Mesothelial cell of epicardium (in vitro differentiated cells): ENCODE measurements around the gene RAI14. TPM values are rescaled to one million over a fixed set of nuclear protein-coding genes. Genes with fewer than 3 reads are reported as not detected.
A peak's percentile ranks its signal among the peaks of the same experiment; 100 is the strongest.

Experiments used
- DNase-seq, 2 experiments: peaks; one replicate each; pipeline ENCODE4 v3.0.0; 2021; ENCODE audit warnings: low spot score in 2 of 2; ENCODE audit not compliant: unreplicated experiment in 2 of 2
- H3K27ac Mint-ChIP-seq: 2 replicates; pipeline ENCODE4 v1.8.0; 2021; ENCODE audit warnings: mixed read lengths
- H3K27me3 Mint-ChIP-seq: 2 replicates; pipeline ENCODE4 v1.8.0; 2021; ENCODE audit warnings: low read depth, mixed read lengths
- H3K36me3 Mint-ChIP-seq: 2 replicates; pipeline ENCODE4 v1.8.0; 2021; ENCODE audit warnings: mixed read lengths
- H3K4me1 Mint-ChIP-seq: 2 replicates; pipeline ENCODE4 v1.8.0; 2021; ENCODE audit warnings: mixed read lengths
- H3K4me3 Mint-ChIP-seq: 2 replicates; pipeline ENCODE4 v1.8.0; 2021; ENCODE audit warnings: mild to moderate bottlenecking, moderate library complexity, mixed read lengths
- H3K9me3 Mint-ChIP-seq: 2 replicates; pipeline ENCODE4 v1.8.0; 2021; ENCODE audit warnings: mixed read lengths
- total RNA-seq: library from RNA; stranded (reverse); gene quantifications from 3 replicates; pipeline ENCODE4 v1.2.1, GENCODE V29; 2021
- TF ChIP-seq, protein P1 (sequence below): fragments of 200-600 bp; sonication (generic); IDR thresholded peaks from one replicate; pipeline ENCODE4 v1.5.0; 2021; ENCODE audit warnings: antibody characterized with exemption; ENCODE audit not compliant: unreplicated experiment

The RAI14 gene
- total RNA-seq, 1 donor from 2014 or later, result 134 TPM

DNA sequence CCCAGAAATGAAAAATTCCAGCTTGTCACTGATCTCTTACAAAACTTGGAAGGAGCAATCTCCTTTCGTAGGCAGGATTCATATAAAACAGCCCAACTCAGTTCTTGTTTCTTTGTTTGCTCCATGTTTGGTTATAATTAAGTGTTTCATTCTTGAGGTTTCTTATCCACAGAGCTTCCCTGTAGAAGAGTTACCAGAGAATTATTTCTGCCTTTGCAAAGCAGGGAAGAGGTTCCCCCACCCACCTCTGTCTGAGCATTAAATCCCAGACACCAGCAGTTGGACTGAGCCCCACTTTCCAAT is 34.1 kb upstream of the RAI14 start:
- Mint-ChIP-seq H3K9me3 (no peaks in the 10 kb centered on the region), H3K27ac (peak overlapping the region; percentile 83), H3K36me3 (no peaks in the 10 kb centered on the region), H3K4me1 (peaks cover 25% of the 10 kb centered on the region), H3K4me3 (no peak overlapping the region), H3K27me3 (no peaks in the 10 kb centered on the region)
- TF ChIP-seq, protein P1, sequence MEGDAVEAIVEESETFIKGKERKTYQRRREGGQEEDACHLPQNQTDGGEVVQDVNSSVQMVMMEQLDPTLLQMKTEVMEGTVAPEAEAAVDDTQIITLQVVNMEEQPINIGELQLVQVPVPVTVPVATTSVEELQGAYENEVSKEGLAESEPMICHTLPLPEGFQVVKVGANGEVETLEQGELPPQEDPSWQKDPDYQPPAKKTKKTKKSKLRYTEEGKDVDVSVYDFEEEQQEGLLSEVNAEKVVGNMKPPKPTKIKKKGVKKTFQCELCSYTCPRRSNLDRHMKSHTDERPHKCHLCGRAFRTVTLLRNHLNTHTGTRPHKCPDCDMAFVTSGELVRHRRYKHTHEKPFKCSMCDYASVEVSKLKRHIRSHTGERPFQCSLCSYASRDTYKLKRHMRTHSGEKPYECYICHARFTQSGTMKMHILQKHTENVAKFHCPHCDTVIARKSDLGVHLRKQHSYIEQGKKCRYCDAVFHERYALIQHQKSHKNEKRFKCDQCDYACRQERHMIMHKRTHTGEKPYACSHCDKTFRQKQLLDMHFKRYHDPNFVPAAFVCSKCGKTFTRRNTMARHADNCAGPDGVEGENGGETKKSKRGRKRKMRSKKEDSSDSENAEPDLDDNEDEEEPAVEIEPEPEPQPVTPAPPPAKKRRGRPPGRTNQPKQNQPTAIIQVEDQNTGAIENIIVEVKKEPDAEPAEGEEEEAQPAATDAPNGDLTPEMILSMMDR, result no peak
- DNase-seq, result no peak

DNA sequence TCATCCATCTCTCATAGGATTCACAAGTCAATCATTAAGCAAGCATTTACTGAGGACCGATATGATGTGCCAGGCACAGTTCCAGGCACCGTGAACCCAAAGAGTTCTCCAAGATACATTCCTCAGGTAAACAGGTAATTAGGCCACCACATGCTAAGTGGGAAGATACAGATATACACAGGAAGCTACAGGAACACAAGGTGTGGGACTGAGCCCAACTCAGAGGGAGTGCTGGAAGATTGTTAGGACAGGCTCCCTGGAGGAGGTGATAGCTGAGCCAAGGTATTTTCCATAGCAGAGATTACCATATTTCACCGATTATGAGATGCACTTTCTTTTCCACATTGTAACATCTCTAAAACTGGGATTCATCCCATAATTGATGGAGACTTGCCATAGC is 31.4 kb upstream of the RAI14 start:
- no peaks in the 10 kb centered on the region for H3K27me3 Mint-ChIP-seq
- no peaks in the 10 kb centered on the region for H3K9me3 Mint-ChIP-seq
- peaks cover 27% of the 10 kb centered on the region for H3K4me1 Mint-ChIP-seq
- no peak overlapping the region for H3K27ac Mint-ChIP-seq
- H3K4me3 Mint-ChIP-seq, result no peak overlapping the region
- H3K36me3 Mint-ChIP-seq, result no peaks in the 10 kb centered on the region
- DNase-seq, result no peak
- TF ChIP-seq, protein P1, result no peak

DNA sequence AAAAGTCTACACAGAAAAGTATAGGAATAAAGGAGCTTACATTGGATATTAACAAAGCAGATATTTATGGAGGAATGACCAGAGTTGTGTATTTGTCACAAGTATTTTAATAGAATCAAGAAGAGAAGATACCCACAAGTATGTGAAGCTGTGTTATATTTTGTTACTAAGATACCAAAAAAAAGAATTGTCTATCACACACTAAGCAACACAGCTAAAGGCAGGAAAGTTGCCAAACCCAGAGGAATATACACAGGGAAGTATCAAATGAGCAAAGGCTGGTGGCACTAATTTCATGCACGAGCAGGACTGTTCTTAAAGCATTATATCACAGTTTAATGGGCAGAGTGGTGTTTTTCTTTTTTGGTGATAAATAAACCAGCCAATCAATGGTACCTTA is 30.9 kb upstream of the RAI14 start:
- Mint-ChIP-seq H3K27me3 (no peaks in the 10 kb centered on the region), H3K9me3 (no peaks in the 10 kb centered on the region), H3K4me1 (peaks cover 27% of the 10 kb centered on the region), H3K4me3 (no peak overlapping the region), H3K36me3 (no peaks in the 10 kb centered on the region), H3K27ac (no peak overlapping the region)
- DNase-seq, result no peak
- TF ChIP-seq, protein P1, result no peak

DNA sequence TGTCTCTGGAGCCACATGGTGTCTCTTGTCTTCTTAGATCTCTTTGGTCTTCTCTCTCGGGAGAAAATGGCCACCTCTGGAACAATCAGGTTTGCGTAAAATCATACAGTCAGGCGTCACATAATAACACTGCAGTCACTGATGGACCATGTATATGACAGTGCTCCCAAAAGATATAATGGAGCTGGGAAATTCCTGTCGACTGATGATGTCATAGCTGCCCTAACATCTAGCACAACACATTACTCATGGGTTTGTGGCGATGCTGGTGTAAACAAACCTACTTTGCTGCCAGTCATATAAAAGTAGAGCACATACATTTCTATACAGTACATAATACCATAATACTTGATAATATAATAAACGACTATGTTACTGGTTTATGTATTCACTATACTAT is 30.1 kb upstream of the RAI14 start:
- Mint-ChIP-seq H3K27me3 (no peaks in the 10 kb centered on the region), H3K27ac (no peak overlapping the region), H3K4me3 (no peak overlapping the region), H3K4me1 (peaks cover 27% of the 10 kb centered on the region), H3K9me3 (peaks cover 7% of the 10 kb centered on the region), H3K36me3 (no peaks in the 10 kb centered on the region)
- DNase-seq, result no peak
- TF ChIP-seq, protein P1, result no peak

DNA sequence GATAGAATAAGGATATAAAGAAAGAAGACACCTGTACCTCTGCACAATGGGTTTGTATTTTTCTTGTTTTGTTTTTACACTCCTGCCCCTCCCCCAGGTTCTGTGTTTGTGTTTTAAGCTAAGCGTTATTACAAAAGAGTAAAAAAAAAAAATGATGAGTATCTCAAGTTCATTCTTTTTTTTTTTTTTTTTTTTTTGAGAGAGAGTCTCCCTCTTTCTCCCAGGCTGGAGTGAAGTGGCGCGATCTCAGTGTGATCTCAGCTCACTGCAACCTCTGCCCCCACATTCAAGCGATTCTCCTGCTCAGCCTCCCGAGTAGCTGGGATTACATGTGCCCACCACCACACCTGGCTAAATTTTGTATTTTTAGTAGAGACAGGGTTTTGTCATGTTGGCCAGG is 29.4 kb upstream of the RAI14 start:
- Mint-ChIP-seq H3K27ac (no peak overlapping the region), H3K4me1 (peaks cover 23% of the 10 kb centered on the region), H3K9me3 (peaks cover 13% of the 10 kb centered on the region), H3K36me3 (no peaks in the 10 kb centered on the region), H3K27me3 (no peaks in the 10 kb centered on the region), H3K4me3 (no peak overlapping the region)
- TF ChIP-seq, protein P1, result no peak
- no peak for DNase-seq

DNA sequence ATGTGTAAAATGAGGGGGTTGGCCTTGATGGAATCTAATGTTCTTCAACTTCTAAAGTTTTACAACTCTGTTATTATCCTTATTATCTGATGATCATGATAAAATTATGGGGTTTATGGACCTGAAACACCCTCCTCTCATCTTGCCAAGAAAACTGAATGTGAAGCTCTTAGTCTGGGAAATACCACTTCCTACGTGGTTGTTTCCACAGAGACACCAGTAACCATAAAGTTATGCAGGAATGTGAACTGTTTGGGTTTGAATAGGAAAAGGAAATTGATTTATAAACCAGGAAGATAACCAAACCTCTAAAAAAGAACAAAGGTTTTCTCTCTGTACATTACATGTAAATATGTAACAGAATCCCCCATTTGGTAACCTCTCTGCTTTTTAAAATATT is 28.3 kb upstream of the RAI14 start:
- Mint-ChIP-seq H3K4me3 (no peak overlapping the region), H3K27ac (peak overlapping the region; percentile 65), H3K4me1 (peaks cover 13% of the 10 kb centered on the region), H3K27me3 (no peaks in the 10 kb centered on the region), H3K36me3 (no peaks in the 10 kb centered on the region), H3K9me3 (peaks cover 13% of the 10 kb centered on the region)
- TF ChIP-seq, protein P1, result no peak
- no peak for DNase-seq
